Measurements from ENCODE around the gene DPP3.

DNA sequence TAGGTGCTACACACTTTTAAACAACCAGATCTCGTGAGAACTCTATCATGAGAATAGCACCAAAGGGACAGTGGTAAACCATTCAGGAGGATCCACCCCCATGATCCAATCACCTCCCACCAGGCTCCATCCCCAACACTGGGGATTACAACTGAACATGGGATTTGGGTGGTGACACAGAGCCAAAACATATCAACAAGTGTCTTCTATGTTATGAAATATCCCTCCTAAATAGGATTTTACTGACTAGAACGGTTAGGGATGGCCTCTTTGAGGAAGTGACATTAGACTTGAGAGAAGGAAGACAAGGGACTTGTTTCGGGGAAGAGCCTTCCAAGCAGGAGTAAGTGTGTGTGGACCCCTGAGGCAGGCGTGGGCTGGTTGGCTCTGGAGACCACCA lies 29.7 kb upstream of the DPP3 start:
- TF ChIP-seq CTCF (conservative IDR thresholded peaks at IDR 0.05) (no peak), EZH2 (IDR thresholded peaks at IDR 0.05; ENCODE audit: low read depth) (no peak)

All from PC-9 (cell line).